Liver (tissue), 9 donors: ENCODE measurements around the gene ZW10. TPM values are rescaled to one million over a fixed set of nuclear protein-coding genes. Genes with fewer than 3 reads are reported as not detected.

ENCODE experiments used
- DNase-seq: peaks from one replicate; pipeline ENCODE4 v3.0.0-alpha.2; 2017; ENCODE audit warnings: low spot score
- H3K27ac ChIP-seq, 2 donors: one replicate each; pipeline ENCODE4 v1.7.0; 2013; ENCODE audit warnings: inconsistent platforms in 2 of 2, low read length in 2 of 2, control low read depth in 1 of 2, low read depth in 1 of 2, mild to moderate bottlenecking in 1 of 2
- H3K27me3 ChIP-seq, 4 donors: one replicate each; pipeline versions ENCODE4 v1.6.1 to v1.7.0; 2013; ENCODE audit warnings: low read length in 3 of 4, inconsistent platforms in 1 of 4, mild to moderate bottlenecking in 1 of 4, moderate library complexity in 1 of 4; ENCODE audit not compliant: control insufficient read depth in 4 of 4, insufficient read depth in 4 of 4
- H3K36me3 ChIP-seq, 4 donors: one replicate each; pipeline versions ENCODE4 v1.6.1 to v1.7.0; 2013; ENCODE audit warnings: low read length in 3 of 4, mild to moderate bottlenecking in 3 of 4, low read depth in 1 of 4, moderate library complexity in 1 of 4; ENCODE audit not compliant: control insufficient read depth in 4 of 4, insufficient read depth in 3 of 4
- H3K4me1 ChIP-seq, 4 donors: one replicate each; pipeline versions ENCODE4 v1.6.1 to v1.7.0; 2013; ENCODE audit warnings: low read length in 3 of 4, mild to moderate bottlenecking in 3 of 4, moderate library complexity in 1 of 4; ENCODE audit not compliant: control insufficient read depth in 4 of 4, insufficient read depth in 4 of 4
- H3K4me3 ChIP-seq, 3 donors: one replicate each; pipeline versions ENCODE4 v1.6.1 to v1.7.0; 2013; ENCODE audit warnings: low read length in 3 of 3, control low read depth in 1 of 3, low read depth in 1 of 3, mild to moderate bottlenecking in 1 of 3
- H3K9ac ChIP-seq, 2 donors: one replicate each; pipeline ENCODE4 v1.7.0; 2013; ENCODE audit warnings: low read length in 2 of 2, mild to moderate bottlenecking in 2 of 2, moderate library complexity in 2 of 2, control low read depth in 1 of 2, low read depth in 1 of 2
- H3K9me3 ChIP-seq, 4 donors: one replicate each; pipeline versions ENCODE4 v1.6.1 to v1.7.0; 2013; ENCODE audit warnings: low read length in 3 of 4; ENCODE audit not compliant: control insufficient read depth in 4 of 4
- CTCF ChIP-seq: fragments of 150-350 bp; IDR thresholded peaks from 2 replicates; pipeline ENCODE4 v1.5.1; 2017; ENCODE audit warnings: improper control_type of control experiment, low read depth, low read length; ENCODE audit not compliant: missing input control
- EGR1 ChIP-seq, 2 donors: IDR thresholded peaks; 2 replicates each; pipeline ENCODE4 v1.6.1; 2016 to 2018; ENCODE audit warnings: antibody characterized with exemption in 2 of 2, low read depth in 2 of 2
- FOXA1 ChIP-seq: IDR thresholded peaks from 2 replicates; pipeline ENCODE4 v1.6.1; 2016; ENCODE audit warnings: antibody characterized with exemption
- FOXA2 ChIP-seq: IDR thresholded peaks from 2 replicates; pipeline ENCODE4 v1.6.1; 2016; ENCODE audit warnings: antibody characterized with exemption
- GABPA ChIP-seq, 2 donors: IDR thresholded peaks in 1 of 2; conservative IDR thresholded peaks in 1 of 2; 2 replicates each; pipeline ENCODE4 v1.6.1; 2016; ENCODE audit warnings: antibody characterized with exemption in 2 of 2, mild to moderate bottlenecking in 1 of 2, moderate library complexity in 1 of 2
- HNF4A ChIP-seq, 2 donors: conservative IDR thresholded peaks; 2 replicates each; pipeline ENCODE4 v1.6.1; 2016; ENCODE audit warnings: antibody characterized with exemption in 2 of 2, mild to moderate bottlenecking in 2 of 2
- HNF4G ChIP-seq: IDR thresholded peaks from 2 replicates; pipeline ENCODE4 v1.6.1; 2016; ENCODE audit warnings: antibody characterized with exemption
- JUND ChIP-seq, 2 donors: IDR thresholded peaks; 2 replicates each; pipeline ENCODE4 v1.6.1; 2016; ENCODE audit warnings: antibody characterized with exemption in 2 of 2
- MAX ChIP-seq: IDR thresholded peaks from 2 replicates; pipeline ENCODE4 v1.6.1; 2016; ENCODE audit warnings: antibody characterized with exemption
- NR2F2 ChIP-seq: IDR thresholded peaks from 2 replicates; pipeline ENCODE4 v1.6.1; 2016; ENCODE audit warnings: antibody characterized with exemption
- RAD21 ChIP-seq, 2 donors: IDR thresholded peaks; 2 replicates each; pipeline ENCODE4 v1.6.1; 2016; ENCODE audit warnings: antibody characterized with exemption in 2 of 2, mild to moderate bottlenecking in 2 of 2
- REST ChIP-seq: IDR thresholded peaks from 2 replicates; pipeline ENCODE4 v1.6.1; 2016; ENCODE audit warnings: antibody characterized with exemption, mild to moderate bottlenecking
- RXRA ChIP-seq, 2 donors: IDR thresholded peaks; 2 replicates each; pipeline ENCODE4 v1.6.1; 2017 to 2018; ENCODE audit warnings: antibody characterized with exemption in 2 of 2, mild to moderate bottlenecking in 1 of 2
- SP1 ChIP-seq: IDR thresholded peaks from 2 replicates; pipeline ENCODE4 v1.6.1; 2018; ENCODE audit warnings: antibody characterized with exemption, mild to moderate bottlenecking
- TAF1 ChIP-seq: conservative IDR thresholded peaks from 2 replicates; pipeline ENCODE4 v1.6.1; 2016; ENCODE audit warnings: antibody characterized with exemption, mild to moderate bottlenecking
- YY1 ChIP-seq: IDR thresholded peaks from 2 replicates; pipeline ENCODE4 v1.6.1; 2016; ENCODE audit warnings: antibody characterized with exemption, mild to moderate bottlenecking
- ZBTB33 ChIP-seq: IDR thresholded peaks from 2 replicates; pipeline ENCODE4 v1.6.1; 2016; ENCODE audit warnings: antibody characterized with exemption
- WGBS: extraction: QIAGEN DNeasy Blood & Tissue Kit; methylation state at CpG from one replicate; pipeline ENCODE4 v1.1.7; 2013; 5-methylcytosine and 5-hydroxymethylcytosine counted together
- polyA plus RNA-seq, 2 donors: library from polyadenylated mRNA; stranded (reverse) in 1 of 2; unstranded in 1 of 2; fragments of 200-250 nt in 1 of 2; fragments of >200 nt in 1 of 2; fragmentation: Nextera tagmentation in 1 of 2; extraction: Ambion mirVana in 1 of 2; gene quantifications; one replicate each; pipeline versions ENCODE4 v1.2.1 to v1.2.3, GENCODE V29; 2013 to 2015
- total RNA-seq, 2 donors: library from RNA; depleted of rRNA; stranded (reverse); fragments of >200 nt; gene quantifications; one replicate each; pipeline ENCODE4 v1.2.3, GENCODE V29; 2014
- donor health status: healthy.
- donor health status: healthy.
- donor health status: healthy.
- donor health status: healthy.
- donor health status: healthy.

The ZW10 gene
- total and polyA plus RNA-seq, 4 donors, result 3.7 to 16.8 (median 9.3) TPM

- DNase-seq, result no peak
- 98% methylated on average over 2 of the region's 2 CpGs for WGBS
Measured at GRCh38 chr11:113715882-113716625, 57.4 kb downstream of the ZW10 start.

More at GRCh38 chr11:113715882-113716625, 57.4 kb downstream of the ZW10 start:
- Histone ChIP-seq H3K4me3 (no peak overlapping the region), H3K4me1 (no peaks in the 10 kb centered on the region), H3K27ac (no peak overlapping the region), H3K36me3 (peaks cover 0 to 4% (median 2%) of the 10 kb centered on the region in 4 donors), H3K27me3 (no peaks in the 10 kb centered on the region), H3K9ac (no peak overlapping the region), H3K9me3 (no peaks in the 10 kb centered on the region)
- TF ChIP-seq FOXA1, result no peak
- TF ChIP-seq TAF1, result no peak
- TF ChIP-seq EGR1 (IDR thresholded peaks at IDR 0.05; ENCODE audit: low read depth in 2 of 2), result no peak
- no peak for TF ChIP-seq NR2F2
- no peak for TF ChIP-seq FOXA2
- no peak for TF ChIP-seq CTCF
- no peak for TF ChIP-seq JUND (IDR thresholded peaks at IDR 0.05)
- TF ChIP-seq HNF4G, result no peak
- no peak for TF ChIP-seq SP1
- no peak for TF ChIP-seq MAX
- TF ChIP-seq HNF4A (conservative IDR thresholded peaks at IDR 0.05), result no peak
- TF ChIP-seq REST, result no peak
- TF ChIP-seq ZBTB33, result no peak
- no peak for TF ChIP-seq GABPA (IDR thresholded peaks at IDR 0.05 in 1 of 2, conservative IDR thresholded peaks at IDR 0.05 in 1 of 2)
- no peak for TF ChIP-seq YY1
- TF ChIP-seq RXRA (IDR thresholded peaks at IDR 0.05), result no peak
- no peak for TF ChIP-seq RAD21 (IDR thresholded peaks at IDR 0.05)
